Inferior parietal cortex (tissue), 1 donor: Measurements from ENCODE around the gene VPS54.
"Not testable (repeated sequence)": the region's sequence is repeated elsewhere in the genome, so short reads cannot be mapped to it uniquely, and the experiment has no call there.

Experiments used
- DNase-seq: peaks from one replicate; pipeline ENCODE4 v3.0.0-alpha.2; 2016; ENCODE audit errors: extremely low spot score

VPS54 gene

GRCh38 chr2:64023485-64024258 is 4.4 kb upstream of the VPS54 start:
- no peak for DNase-seq

GRCh38 chr2:64021578-64021977 is 2.4 kb upstream of the VPS54 start:
- DNase-seq: no peak

- no peak for DNase-seq
Observed at GRCh38 chr2:64019975-64020528, 824 bp upstream of the VPS54 start.

- DNase-seq: peak; percentile 11
Observed at GRCh38 chr2:64018701-64019082, 536 bp downstream of the VPS54 start.

GRCh38 chr2:64017811-64018700 is 1.2 kb downstream of the VPS54 start:
- peak; percentile 31 for DNase-seq

- no peak for DNase-seq
Observed at GRCh38 chr2:64015898-64016297, 3.3 kb downstream of the VPS54 start.

GRCh38 chr2:64015391-64015790 is 3.8 kb downstream of the VPS54 start:
- DNase-seq: no peak

GRCh38 chr2:64014628-64015027 is 4.6 kb downstream of the VPS54 start:
- DNase-seq: no peak

- no peak for DNase-seq
Observed at GRCh38 chr2:64013053-64013452, 6.2 kb downstream of the VPS54 start.

GRCh38 chr2:64012115-64012514 is 7.1 kb downstream of the VPS54 start:
- DNase-seq: no peak

- DNase-seq: no peak
Observed at GRCh38 chr2:64008434-64009009, 10.7 kb downstream of the VPS54 start.

- no peak for DNase-seq
Observed at GRCh38 chr2:64007924-64008323, 11.3 kb downstream of the VPS54 start.

GRCh38 chr2:64005707-64006356 is 13.4 kb downstream of the VPS54 start:
- no peak for DNase-seq

- DNase-seq: no peak
Observed at GRCh38 chr2:64003239-64003638, 16.0 kb downstream of the VPS54 start.

GRCh38 chr2:64001382-64002101 is 17.7 kb downstream of the VPS54 start:
- no peak for DNase-seq

GRCh38 chr2:64000630-64001381 is 18.4 kb downstream of the VPS54 start:
- DNase-seq: no peak

GRCh38 chr2:63999049-63999448 is 20.2 kb downstream of the VPS54 start:
- DNase-seq: no peak

- DNase-seq: not testable (repeated sequence)
Observed at GRCh38 chr2:63996582-63997198, 22.5 kb downstream of the VPS54 start.

GRCh38 chr2:63994329-63995070 is 24.7 kb downstream of the VPS54 start:
- DNase-seq: not testable (repeated sequence)
